IMR-90 (cell line): ENCODE data around the gene SMOC1. TPM values are rescaled to one million over a fixed set of nuclear protein-coding genes. Genes with fewer than 3 reads are reported as not detected.

Source experiments
- ATAC-seq: fragments of 200-7000 bp; cut with Tn5 transposase; 2 replicates; pipeline ENCODE4 v1.9.1; 2020; ENCODE audit warnings: low read depth, mild to moderate bottlenecking, moderate library complexity
- BruUV-seq: library from RNA; stranded (reverse); fragments of 400-500 nt; replicated peaks from 2 replicates; lab custom pipeline; 2021; lab: Mats Ljungman, UMichigan
- CTCF ChIA-PET: fragments of 300-600 bp; formaldehyde crosslinking; extraction: SDS; loops from one replicate; lab custom pipeline; 2021; ENCODE audit warnings: antibody characterized with exemption; lab: Yijun Ruan, JAX
- POLR2A ChIA-PET: fragments of 300-600 bp; sonication (Branson Sonifier 250); formaldehyde crosslinking; loops from one replicate; lab custom pipeline; 2022; ENCODE audit warnings: antibody characterized with exemption; ENCODE audit not compliant: unreplicated experiment; lab: Charles Lee
- DNase-seq: peaks from one replicate; pipeline ENCODE4 v3.0.0; 2013
- H2AFZ ChIP-seq: replicated peaks from 2 replicates; pipeline ENCODE3; 2013; ENCODE audit warnings: low read length, mild to moderate bottlenecking; ENCODE audit not compliant: poor library complexity
- H2AK5ac ChIP-seq: 2 replicates; pipeline ENCODE4 v1.6.1; 2013; ENCODE audit warnings: low read depth, low read length, inconsistent platforms
- H2AK9ac ChIP-seq: replicated peaks from 2 replicates; pipeline ENCODE3; 2013; ENCODE audit warnings: mild to moderate bottlenecking, low read depth, low read length, moderate library complexity; ENCODE audit not compliant: poor library complexity
- H2BK120ac ChIP-seq: 2 replicates; pipeline ENCODE4 v1.6.1; 2013; ENCODE audit warnings: low read depth, low read length, inconsistent platforms
- H2BK15ac ChIP-seq: 3 replicates; pipeline ENCODE4 v1.6.1; 2013; ENCODE audit warnings: low read depth, low read length, inconsistent platforms
- H2BK20ac ChIP-seq: 2 replicates; pipeline ENCODE4 v1.6.1; 2013; ENCODE audit warnings: low read depth, mild to moderate bottlenecking, inconsistent platforms, low read length, moderate library complexity
- H2BK5ac ChIP-seq: 2 replicates; pipeline ENCODE4 v1.6.1; 2013; ENCODE audit warnings: mild to moderate bottlenecking, low read depth, low read length, inconsistent platforms; ENCODE audit not compliant: poor library complexity, severe bottlenecking
- H3K14ac ChIP-seq: replicated peaks from 2 replicates; pipeline ENCODE4 v1.6.1; 2013; ENCODE audit warnings: low read depth, low read length, inconsistent platforms
- H3K18ac ChIP-seq: 2 replicates; pipeline ENCODE4 v1.6.1; 2013; ENCODE audit warnings: low read depth, low read length, control low read depth
- H3K23ac ChIP-seq: 2 replicates; pipeline ENCODE4 v1.6.1; 2013; ENCODE audit warnings: low read depth, low read length, inconsistent platforms
- H3K27ac ChIP-seq: 2 replicates; pipeline ENCODE4 v1.5.1; 2013; ENCODE audit warnings: mild to moderate bottlenecking, control low read depth, low read length; ENCODE audit not compliant: insufficient read depth
- H3K27me3 ChIP-seq: 2 replicates; pipeline ENCODE4 v1.6.1; 2013; ENCODE audit warnings: low read length; ENCODE audit not compliant: control insufficient read depth, insufficient read depth
- H3K36me3 ChIP-seq: 2 replicates; pipeline ENCODE4 v1.6.1; 2013; ENCODE audit warnings: low read length, mixed read lengths; ENCODE audit not compliant: control insufficient read depth, insufficient read depth
- H3K4ac ChIP-seq: 2 replicates; pipeline ENCODE4 v1.6.1; 2013; ENCODE audit warnings: low read depth, low read length, inconsistent platforms
- H3K4me1 ChIP-seq: 2 replicates; pipeline ENCODE4 v1.6.1; 2013; ENCODE audit warnings: low read length, mixed read lengths; ENCODE audit not compliant: control insufficient read depth, insufficient read depth
- H3K4me2 ChIP-seq: 2 replicates; pipeline ENCODE4 v1.6.1; 2013; ENCODE audit warnings: low read depth, mild to moderate bottlenecking, control low read depth, low read length, moderate library complexity
- H3K4me3 ChIP-seq: 2 replicates; pipeline ENCODE4 v1.5.1; 2013; ENCODE audit warnings: low read depth, mild to moderate bottlenecking, control low read depth, low read length, moderate library complexity; ENCODE audit not compliant: insufficient read depth
- H3K56ac ChIP-seq: 2 replicates; pipeline ENCODE4 v1.6.1; 2013; ENCODE audit warnings: low read length, inconsistent platforms; ENCODE audit not compliant: insufficient read depth; ENCODE audit errors: extremely low read depth
- H3K79me1 ChIP-seq, 2 experiments: 2 replicates each; pipeline ENCODE4 v1.6.1; 2013; ENCODE audit warnings: low read length in 2 of 2, inconsistent platforms in 1 of 2, low read depth in 1 of 2
- H3K9ac ChIP-seq: 2 replicates; pipeline ENCODE4 v1.6.1; 2013; ENCODE audit warnings: low read depth, low read length, control low read depth
- H3K9me1 ChIP-seq: 2 replicates; pipeline ENCODE4 v1.6.1; 2013; ENCODE audit warnings: low read length, inconsistent platforms; ENCODE audit not compliant: insufficient read depth
- H3K9me3 ChIP-seq: 2 replicates; pipeline ENCODE4 v1.6.1; 2013; ENCODE audit warnings: low read length; ENCODE audit not compliant: control insufficient read depth, insufficient read depth
- H4K20me1 ChIP-seq: 2 replicates; pipeline ENCODE4 v1.6.1; 2013; ENCODE audit warnings: low read length, inconsistent platforms; ENCODE audit not compliant: insufficient read depth
- H4K5ac ChIP-seq: 2 replicates; pipeline ENCODE4 v1.6.1; 2013; ENCODE audit warnings: mild to moderate bottlenecking, low read depth, low read length, control low read depth
- H4K8ac ChIP-seq, 2 experiments: 2 replicates each; pipeline ENCODE4 v1.6.1; 2013; ENCODE audit warnings: low read depth in 2 of 2, low read length in 2 of 2, control low read depth in 1 of 2, inconsistent platforms in 1 of 2
- H4K91ac ChIP-seq: 2 replicates; pipeline ENCODE4 v1.6.1; 2013; ENCODE audit warnings: low read depth, low read length, inconsistent platforms; ENCODE audit not compliant: insufficient read depth
- BHLHE40 ChIP-seq: fragments of 150-350 bp; IDR thresholded peaks from 2 replicates; pipeline ENCODE4 v1.6.1; 2016; ENCODE audit warnings: mild to moderate bottlenecking, low read depth, low read length
- CEBPB ChIP-seq: IDR thresholded peaks from 2 replicates; pipeline ENCODE4 v1.6.1; 2012; ENCODE audit warnings: low read depth, low read length, improper control_type of control experiment
- CHD1 ChIP-seq: IDR thresholded peaks from 2 replicates; pipeline ENCODE4 v1.6.1; 2012; ENCODE audit warnings: low read depth, low read length, improper control_type of control experiment
- ELK1 ChIP-seq: fragments of 150-350 bp; IDR thresholded peaks from 2 replicates; pipeline ENCODE4 v1.6.1; 2016; ENCODE audit warnings: low read depth, mild to moderate bottlenecking, low read length, moderate library complexity, borderline replicate concordance
- FOS ChIP-seq: fragments of 150-350 bp; IDR thresholded peaks from 2 replicates; pipeline ENCODE4 v1.6.1; 2016; ENCODE audit warnings: low read depth, low read length
- MAFK ChIP-seq: IDR thresholded peaks from 2 replicates; pipeline ENCODE4 v1.6.1; 2012; ENCODE audit warnings: low read depth, low read length, improper control_type of control experiment
- MAZ ChIP-seq: IDR thresholded peaks from 2 replicates; pipeline ENCODE4 v1.6.1; 2012; ENCODE audit warnings: low read depth, mild to moderate bottlenecking, low read length, improper control_type of control experiment, moderate library complexity, borderline replicate concordance
- MXI1 ChIP-seq: IDR thresholded peaks from 2 replicates; pipeline ENCODE4 v1.6.1; 2012; ENCODE audit warnings: low read depth, mild to moderate bottlenecking, low read length, moderate library complexity, borderline replicate concordance
- NFE2L2 ChIP-seq: fragments of 150-350 bp; IDR thresholded peaks from 2 replicates; pipeline ENCODE4 v1.6.1; 2016; ENCODE audit warnings: low read depth, mild to moderate bottlenecking, low read length
- POLR2A ChIP-seq: IDR thresholded peaks from 2 replicates; pipeline ENCODE4 v1.6.1; 2012; ENCODE audit warnings: mild to moderate bottlenecking, low read depth, low read length
- RAD21 ChIP-seq: IDR thresholded peaks from 2 replicates; pipeline ENCODE4 v1.6.1; 2012; ENCODE audit warnings: low read length, improper control_type of control experiment
- RCOR1 ChIP-seq: IDR thresholded peaks from 2 replicates; pipeline ENCODE4 v1.6.1; 2012; ENCODE audit warnings: mild to moderate bottlenecking, low read length, improper control_type of control experiment; ENCODE audit not compliant: insufficient replicate concordance
- RFX5 ChIP-seq: IDR thresholded peaks from 2 replicates; pipeline ENCODE4 v1.8.0; 2012; ENCODE audit warnings: low read depth, mild to moderate bottlenecking, low read length, moderate library complexity
- SMC3 ChIP-seq: fragments of 150-350 bp; IDR thresholded peaks from 2 replicates; pipeline ENCODE4 v1.6.1; 2016; ENCODE audit warnings: low read depth, mild to moderate bottlenecking, antibody characterized with exemption, low read length, moderate library complexity
- USF2 ChIP-seq: fragments of 150-350 bp; IDR thresholded peaks from 2 replicates; pipeline ENCODE4 v1.6.1; 2017; ENCODE audit warnings: mild to moderate bottlenecking, antibody characterized with exemption, low read length, low read depth
- WGBS, 2 experiments: methylation state at CpG; one replicate each; pipeline versions ENCODE4 v1.1.5 to v1.1.7; 2013; ENCODE audit warnings: missing lambda C conversion rate in 2 of 2; ENCODE audit not compliant: insufficient read length in 1 of 2; ENCODE audit errors: extremely low coverage in 2 of 2; 5-methylcytosine and 5-hydroxymethylcytosine counted together
- dilution Hi-C: fragments of 300-500 bp; cut with HindIII; formaldehyde crosslinking; loops from one replicate; pipeline ENCODE4 v1.14.3; 2018; ENCODE audit warnings: low sequenced_read_pairs; ENCODE audit not compliant: unreplicated experiment
- in situ Hi-C: fragments of 300-500 bp; cut with MboI; formaldehyde crosslinking; loops from 3 replicates; pipeline ENCODE4 v1.14.3; 2019; ENCODE audit warnings: low sequenced_read_pairs, inconsistent platforms, mixed read lengths
- intact Hi-C: fragments of 100-400 bp; cut with micrococcal nuclease; formaldehyde crosslinking; loops from 2 replicates; pipeline ENCODE4 v1.10.0; 2022
- polyA plus RNA-seq, 3 experiments: library from polyadenylated mRNA; depleted of rRNA; stranded (reverse); fragments of >200 nt; gene quantifications; 2 replicates each; pipeline ENCODE4 v1.2.3, GENCODE V29; 2012; ENCODE audit warnings: low replicate concordance in 1 of 3
- total RNA-seq: library from RNA; depleted of rRNA; stranded (reverse); fragments of >200 nt; gene quantifications from 2 replicates; pipeline ENCODE4 v1.2.3, GENCODE V29; 2012
- TF ChIP-seq, protein P1 (sequence below): conservative IDR thresholded peaks from 2 replicates; pipeline ENCODE4 v1.5.1; 2012; ENCODE audit warnings: mild to moderate bottlenecking, low read depth, low read length, improper control_type of control experiment

SMOC1 gene
- total and polyA plus RNA-seq, 2 of the 4 experiments (the other 2 are of a cell fraction) = 0.90 to 4.1 TPM

- Histone ChIP-seq H3K27me3 (peaks cover 3% of the 10 kb centered on the region), H4K20me1 (no peaks in the 10 kb centered on the region), H4K8ac (no peak overlapping the region), H3K36me3 (no peaks in the 10 kb centered on the region), H4K5ac (no peak overlapping the region), H2AK9ac (no peak overlapping the region), H3K79me1 (no peaks in the 10 kb centered on the region), H2BK120ac (no peak overlapping the region), H3K9me3 (no peaks in the 10 kb centered on the region), H3K4ac (no peak overlapping the region), H3K14ac (no peak overlapping the region), H3K56ac (no peak overlapping the region), H3K9ac (no peak overlapping the region), H3K4me3 (no peak overlapping the region), H2AK5ac (no peak overlapping the region), H3K4me1 (no peaks in the 10 kb centered on the region), H2AFZ (no peak overlapping the region), H4K91ac (no peak overlapping the region), H2BK20ac (no peak overlapping the region), H3K9me1 (no peaks in the 10 kb centered on the region), H3K23ac (no peak overlapping the region), H2BK5ac (no peak overlapping the region), H2BK15ac (no peak overlapping the region), H3K27ac (no peak overlapping the region), H3K18ac (no peak overlapping the region), H3K4me2 (no peak overlapping the region)
- WGBS, 2 experiments = no CpG with 5 or more reads among the region's 4 CpGs
- no TSS peak for BruUV-seq
- ChIA-PET CTCF (interaction anchor here (0.9 kb wide), 1 partner anchor 224 kb away, joined by 4 read pairs; no protein-coding TSS in a partner anchor), POLR2A (no interaction called here)
- no peak for TF ChIP-seq MAZ
- no peak for TF ChIP-seq RAD21
- no peak for TF ChIP-seq RCOR1
- no peak for TF ChIP-seq USF2
- TF ChIP-seq MXI1 = no peak
- TF ChIP-seq FOS = no peak
- TF ChIP-seq BHLHE40 = no peak
- TF ChIP-seq ELK1 = no peak
- TF ChIP-seq RFX5 = no peak
- no peak for TF ChIP-seq CEBPB
- TF ChIP-seq CHD1 = no peak
- TF ChIP-seq NFE2L2 = no peak
- no peak for TF ChIP-seq POLR2A
- TF ChIP-seq, protein P1, sequence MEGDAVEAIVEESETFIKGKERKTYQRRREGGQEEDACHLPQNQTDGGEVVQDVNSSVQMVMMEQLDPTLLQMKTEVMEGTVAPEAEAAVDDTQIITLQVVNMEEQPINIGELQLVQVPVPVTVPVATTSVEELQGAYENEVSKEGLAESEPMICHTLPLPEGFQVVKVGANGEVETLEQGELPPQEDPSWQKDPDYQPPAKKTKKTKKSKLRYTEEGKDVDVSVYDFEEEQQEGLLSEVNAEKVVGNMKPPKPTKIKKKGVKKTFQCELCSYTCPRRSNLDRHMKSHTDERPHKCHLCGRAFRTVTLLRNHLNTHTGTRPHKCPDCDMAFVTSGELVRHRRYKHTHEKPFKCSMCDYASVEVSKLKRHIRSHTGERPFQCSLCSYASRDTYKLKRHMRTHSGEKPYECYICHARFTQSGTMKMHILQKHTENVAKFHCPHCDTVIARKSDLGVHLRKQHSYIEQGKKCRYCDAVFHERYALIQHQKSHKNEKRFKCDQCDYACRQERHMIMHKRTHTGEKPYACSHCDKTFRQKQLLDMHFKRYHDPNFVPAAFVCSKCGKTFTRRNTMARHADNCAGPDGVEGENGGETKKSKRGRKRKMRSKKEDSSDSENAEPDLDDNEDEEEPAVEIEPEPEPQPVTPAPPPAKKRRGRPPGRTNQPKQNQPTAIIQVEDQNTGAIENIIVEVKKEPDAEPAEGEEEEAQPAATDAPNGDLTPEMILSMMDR = no peak
- TF ChIP-seq MAFK = no peak
- TF ChIP-seq SMC3 = no peak
- in situ Hi-C loops (no loop called here), intact Hi-C loops (loop anchor here (5.0 kb wide), 1 partner anchor 522 kb away; no protein-coding TSS in a partner anchor), dilution Hi-C loops (no loop called here)
- no peak for ATAC-seq
- no peak for DNase-seq
Measured at GRCh38 chr14:70045310-70045709, 166.1 kb downstream of the SMOC1 start.
